B cell (primary cell): Measurements from ENCODE around the gene PGAP3. TPM values are rescaled to one million over a fixed set of nuclear protein-coding genes. Genes with fewer than 3 reads are reported as not detected.
A peak's percentile ranks its signal among the peaks of the same experiment; 100 is the strongest.

Experiments
- ATAC-seq: fragments of 200-7000 bp; cut with Tn5 transposase; one replicate; pipeline ENCODE4 v1.10.0; 2021; ENCODE audit warnings: low read depth, mild to moderate bottlenecking, moderate number of reproducible peaks, moderate library complexity
- CTCF ChIA-PET: fragments of 350-600 bp; sonication (Branson Sonifier 250); formaldehyde crosslinking; loops from one replicate; lab custom pipeline; 2021; ENCODE audit warnings: antibody characterized with exemption, inconsistent platforms; lab: Charles Lee
- POLR2A ChIA-PET: fragments of 350-600 bp; sonication (Branson Sonifier 250); formaldehyde crosslinking; loops from one replicate; lab custom pipeline; 2021; ENCODE audit warnings: antibody characterized with exemption; lab: Charles Lee
- DNase-seq: peaks from one replicate; pipeline ENCODE4 v3.0.0; 2013
- H2AFZ ChIP-seq: 2 replicates; pipeline ENCODE4 v1.6.1; 2012; ENCODE audit warnings: mild to moderate bottlenecking, low read depth, low read length; ENCODE audit not compliant: insufficient read depth, poor library complexity, severe bottlenecking
- H3K27ac ChIP-seq, 2 donors: 1 replicate in 1 of 2; 2 replicates in 1 of 2; pipeline ENCODE4 v1.5.1; 2012 to 2013; ENCODE audit warnings: low read length in 2 of 2, mild to moderate bottlenecking in 2 of 2, moderate library complexity in 1 of 2
- H3K27me3 ChIP-seq, 4 experiments: fragments of 200-600 bp in 1 of 4; sonication (generic) in 1 of 4; replicated peaks in 1 of 4; 1 replicate in 2 of 4; 2 replicates in 2 of 4; pipeline versions ENCODE4 v1.6.1 to v1.7.0; 2013 to 2016; ENCODE audit warnings: low read length in 3 of 4, mild to moderate bottlenecking in 2 of 4, mixed read lengths in 1 of 4, moderate library complexity in 1 of 4; ENCODE audit not compliant: insufficient read depth in 4 of 4, control insufficient read depth in 3 of 4; ENCODE audit errors: control extremely low read depth in 1 of 4
- H3K36me3 ChIP-seq, 2 experiments: replicated peaks in 1 of 2; 1 replicate in 1 of 2; 2 replicates in 1 of 2; pipeline versions ENCODE4 v1.6.1 to v1.7.1; 2013; ENCODE audit warnings: low read length in 1 of 2; ENCODE audit not compliant: insufficient read depth in 2 of 2, control insufficient read depth in 1 of 2; ENCODE audit errors: control extremely low read depth in 1 of 2, extremely low read depth in 1 of 2
- H3K4me1 ChIP-seq, 2 donors: fragments of 200-600 bp in 1 of 2; sonication (generic) in 1 of 2; 1 replicate in 1 of 2; 2 replicates in 1 of 2; pipeline versions ENCODE4 v1.5.1 to v1.6.1; 2013 to 2017; ENCODE audit warnings: low read length in 2 of 2; ENCODE audit not compliant: control insufficient read depth in 2 of 2, insufficient read depth in 2 of 2
- H3K4me2 ChIP-seq: replicated peaks from 2 replicates; pipeline ENCODE3; 2012; ENCODE audit warnings: mild to moderate bottlenecking, low read depth, low read length; ENCODE audit not compliant: poor library complexity, severe bottlenecking
- H3K4me3 ChIP-seq, 5 experiments: fragments of 200-600 bp in 1 of 5; sonication (generic) in 1 of 5; 1 replicate in 3 of 5; 2 replicates in 2 of 5; pipeline versions ENCODE4 v1.5.1 to v1.7.0; 2011 to 2016; ENCODE audit warnings: low read length in 4 of 5, mild to moderate bottlenecking in 4 of 5, low read depth in 2 of 5, control low read depth in 1 of 5, moderate library complexity in 1 of 5; ENCODE audit not compliant: insufficient read depth in 1 of 5; ENCODE audit errors: control extremely low read depth in 1 of 5, extremely low read depth in 1 of 5
- H3K79me2 ChIP-seq: fragments of 200-600 bp; sonication (generic); one replicate; pipeline ENCODE4 v1.6.0; 2016; ENCODE audit warnings: low read length; ENCODE audit not compliant: control insufficient read depth, insufficient read depth
- H3K9ac ChIP-seq: fragments of 200-600 bp; sonication (generic); 2 replicates; pipeline ENCODE4 v1.6.1; 2017; ENCODE audit warnings: mild to moderate bottlenecking, low read length, moderate library complexity
- H3K9me3 ChIP-seq, 3 donors: one replicate each; pipeline versions ENCODE4 v1.6.1 to v1.7.1; 2013; ENCODE audit warnings: low read length in 2 of 3; ENCODE audit not compliant: control insufficient read depth in 2 of 3, insufficient read depth in 1 of 3; ENCODE audit errors: control extremely low read depth in 1 of 3
- H4K20me1 ChIP-seq: 2 replicates; pipeline ENCODE4 v1.6.0; 2012; ENCODE audit warnings: mild to moderate bottlenecking, low read length; ENCODE audit not compliant: insufficient read depth, control insufficient read depth, poor library complexity, severe bottlenecking
- H3K27ac Mint-ChIP-seq: one replicate; pipeline ENCODE4 v1.8.0; 2021; ENCODE audit warnings: mixed read lengths
- H3K27me3 Mint-ChIP-seq: one replicate; pipeline ENCODE4 v1.8.0; 2021; ENCODE audit warnings: mixed read lengths
- H3K4me1 Mint-ChIP-seq: one replicate; pipeline ENCODE4 v1.8.0; 2021; ENCODE audit warnings: mixed read lengths
- H3K4me3 Mint-ChIP-seq: one replicate; pipeline ENCODE4 v1.8.0; 2021; ENCODE audit warnings: mixed read lengths
- H3K9me3 Mint-ChIP-seq: one replicate; pipeline ENCODE4 v1.8.0; 2022; ENCODE audit warnings: mixed read lengths; ENCODE audit not compliant: insufficient read depth
- CTCF ChIP-seq: fragments of 200-600 bp; IDR thresholded peaks from one replicate; pipeline ENCODE4 v1.8.0; 2022; ENCODE audit warnings: antibody characterized with exemption, mild to moderate bottlenecking
- EZH2 ChIP-seq: IDR thresholded peaks from 2 replicates; pipeline ENCODE4 v1.6.1; 2012; ENCODE audit warnings: borderline replicate concordance, low read depth, mild to moderate bottlenecking, moderate library complexity, low read length; ENCODE audit not compliant: insufficient read depth, poor library complexity, severe bottlenecking
- WGBS: methylation state at CpG from one replicate; pipeline ENCODE4 v1.1.5; 2013; ENCODE audit warnings: missing lambda C conversion rate; ENCODE audit not compliant: insufficient coverage; 5-methylcytosine and 5-hydroxymethylcytosine counted together
- intact Hi-C: fragments of 100-400 bp; cut with micrococcal nuclease; formaldehyde crosslinking; loops from one replicate; pipeline ENCODE4 v1.10.0; 2022
- polyA plus RNA-seq: library from polyadenylated mRNA; depleted of rRNA; stranded (reverse); fragments of >200 nt; gene quantifications from 2 replicates; pipeline ENCODE4 v1.2.3, GENCODE V29; 2012
- total RNA-seq, 2 donors: library from RNA; stranded (reverse); fragments of 120-200 nt in 1 of 2; gene quantifications; 1 replicate in 1 of 2; 2 replicates in 1 of 2; pipeline versions ENCODE4 v1.2.3 to v1.2.4, GENCODE V29; 2013 to 2022

Gene PGAP3
- total and polyA plus RNA-seq, 2 donors (not counting 1 experiment from before 2014, with no cell fraction given), result 27.4 to 34.3 TPM

GRCh38 chr17:39653316-39653661 is 34.6 kb downstream of the PGAP3 start:
- H3K4me3 Mint-ChIP-seq, result no peak overlapping the region
- no peak overlapping the region for H3K27ac Mint-ChIP-seq
- H3K27me3 Mint-ChIP-seq, result no peaks in the 10 kb centered on the region
- no peak overlapping the region for H3K4me3 ChIP-seq
- H3K27me3 ChIP-seq, result no peaks in the 10 kb centered on the region
- intact Hi-C loops, result no loop called here
- peaks cover 0 to 23% of the 10 kb centered on the region in 2 experiments for H3K36me3 ChIP-seq
- H3K79me2 ChIP-seq, result peaks cover 50% of the 10 kb centered on the region
- peaks cover 52% of the 10 kb centered on the region for H4K20me1 ChIP-seq
- peaks cover 36% of the 10 kb centered on the region for H3K4me1 Mint-ChIP-seq
- DNase-seq (no peak), ATAC-seq (no peak)
- no peaks in the 10 kb centered on the region for H3K9me3 ChIP-seq
- WGBS, result 92% methylated on average over 11 of the region's 12 CpGs
- POLR2A ChIA-PET, result interaction anchor here (1.0 kb wide), 1 partner anchor 77 kb away, joined by 5 read pairs; the partner anchor contains the start of gene MIEN1
- CTCF ChIA-PET, result interaction anchor here (0.9 to 5.2 kb wide), 18 partner anchors 9 to 218 kb away, joined by 3 to 61 read pairs (median 4); partner anchors contain the start of genes MIEN1, PGAP3, PNMT and TCAP
- H3K4me1 ChIP-seq, result peaks cover 2 to 11% of the 10 kb centered on the region in 2 donors
- TF ChIP-seq EZH2 (no peak), CTCF (no peak)
- H3K27ac ChIP-seq, result no peak overlapping the region
- no peak overlapping the region for H2AFZ ChIP-seq
- H3K9ac ChIP-seq, result no peak overlapping the region
- no peak overlapping the region for H3K4me2 ChIP-seq
- no peaks in the 10 kb centered on the region for H3K9me3 Mint-ChIP-seq

DNA sequence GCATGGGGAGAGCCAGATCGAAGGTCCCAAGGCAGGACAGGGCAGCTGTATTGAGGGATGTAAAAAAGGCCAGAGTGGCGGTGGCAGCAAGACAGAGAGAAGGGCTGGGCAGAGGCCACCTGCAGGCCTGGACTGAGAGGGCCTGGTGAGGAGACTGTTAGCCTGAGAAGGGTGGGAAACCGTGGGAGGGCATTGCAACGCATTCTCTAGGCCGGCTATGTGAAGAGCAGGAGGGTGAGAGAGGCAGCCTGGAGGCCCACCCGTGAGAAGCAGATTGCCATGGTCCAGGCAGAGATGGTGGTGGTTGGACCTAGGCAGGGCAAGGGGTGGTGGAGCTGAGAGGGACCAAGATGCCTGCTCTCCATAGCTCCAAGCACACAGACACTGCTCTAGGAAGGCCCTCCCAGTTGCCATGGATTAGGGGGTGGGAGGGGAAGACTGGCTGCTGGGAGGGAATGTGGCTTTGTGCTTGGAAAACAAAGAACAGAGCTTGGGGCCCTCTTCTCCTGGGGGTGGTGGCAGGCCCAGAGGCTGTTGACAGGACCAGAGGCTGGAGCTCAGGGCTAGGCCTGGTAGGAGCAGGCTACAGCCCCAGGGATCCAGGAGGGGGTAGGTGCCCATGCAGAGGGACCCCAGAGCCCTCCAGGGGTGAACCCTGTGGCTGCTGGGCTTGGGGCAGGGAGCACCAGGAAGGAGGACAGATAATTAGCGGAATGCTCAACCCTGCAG is 35.1 kb downstream of the PGAP3 start:
- no peaks in the 10 kb centered on the region for H3K27me3 ChIP-seq
- H3K4me1 ChIP-seq, result peaks cover 0 to 6% of the 10 kb centered on the region in 2 donors
- no peak overlapping the region for H3K4me2 ChIP-seq
- no peak overlapping the region for H3K4me3 ChIP-seq
- peaks cover 33% of the 10 kb centered on the region for H3K4me1 Mint-ChIP-seq
- H3K27me3 Mint-ChIP-seq, result no peaks in the 10 kb centered on the region
- H3K9ac ChIP-seq, result no peak overlapping the region
- no peaks in the 10 kb centered on the region for H3K9me3 ChIP-seq
- H3K4me3 Mint-ChIP-seq, result no peak overlapping the region
- peaks cover 54% of the 10 kb centered on the region for H4K20me1 ChIP-seq
- ChIA-PET CTCF (interaction anchor here (0.9 to 5.2 kb wide), 8 partner anchors 14 to 220 kb away, joined by 3 to 61 read pairs (median 12); partner anchors contain the start of genes PNMT and TCAP), POLR2A (no interaction called here)
- ATAC-seq, result no peak
- no peak overlapping the region for H3K27ac ChIP-seq
- peaks cover 0 to 20% of the 10 kb centered on the region in 2 experiments for H3K36me3 ChIP-seq
- intact Hi-C loops, result no loop called here
- peak overlapping the region; percentile 18 for H3K27ac Mint-ChIP-seq
- H3K79me2 ChIP-seq, result peaks cover 53% of the 10 kb centered on the region
- no peak for TF ChIP-seq EZH2
- no peak for TF ChIP-seq CTCF
- no peaks in the 10 kb centered on the region for H3K9me3 Mint-ChIP-seq
- 81% methylated on average over 6 of the region's 7 CpGs for WGBS
- no peak overlapping the region for H2AFZ ChIP-seq
- no peak for DNase-seq
